AG04449 (cell line): ENCODE results near the gene KLC4.

Experiments
- CTCF ChIA-PET: fragments of 350-600 bp; formaldehyde crosslinking; extraction: SDS; loops from one replicate; lab custom pipeline; 2021; ENCODE audit warnings: antibody characterized with exemption; lab: Yijun Ruan, JAX
- POLR2A ChIA-PET: fragments of 400-600, 350-600 bp; formaldehyde crosslinking; extraction: SDS; loops from one replicate; lab custom pipeline; 2020; ENCODE audit warnings: antibody characterized with exemption, inconsistent platforms; lab: Yijun Ruan, JAX
- DNase-seq: peaks from one replicate; pipeline ENCODE4 v3.0.0-alpha.2; 2010; ENCODE audit warnings: low read depth, low spot score
- H3K4me3 ChIP-seq: 2 replicates; pipeline ENCODE4 v1.5.1; 2011; ENCODE audit warnings: low read depth, mild to moderate bottlenecking, control low read depth, low read length
- CTCF ChIP-seq: IDR thresholded peaks from one replicate; pipeline ENCODE4 v1.5.1; 2011; ENCODE audit warnings: mild to moderate bottlenecking, moderate library complexity, low read length, control low read depth, inconsistent platforms; ENCODE audit not compliant: insufficient read depth; ENCODE audit errors: missing control alignments

Gene KLC4

GRCh38 chr6:43050981-43051380, 8.4 kb upstream of the KLC4 start:
- ChIA-PET CTCF (interaction anchor here (6.9 kb wide), 1 partner anchor 92 kb away, joined by 51 read pairs; no protein-coding TSS in a partner anchor), POLR2A (interaction anchor here (0.7 kb wide), 1 partner anchor 13 kb away, joined by 3 read pairs; no protein-coding TSS in a partner anchor)
- TF ChIP-seq CTCF = no peak
- DNase-seq = no peak
- no peak overlapping the region for H3K4me3 ChIP-seq

- TF ChIP-seq CTCF = no peak
- peak overlapping the region; percentile 88 for H3K4me3 ChIP-seq
- POLR2A ChIA-PET = interaction anchor here (0.5 kb wide), 1 partner anchor 31 kb away, joined by 3 read pairs; the partner anchor contains the start of gene RRP36
- CTCF ChIA-PET = interaction anchor here (6.9 kb wide), 1 partner anchor 91 kb away, joined by 51 read pairs; no protein-coding TSS in a partner anchor
- DNase-seq = no peak
Observed at GRCh38 chr6:43052225-43052841, 7.1 kb upstream of the KLC4 start.

- POLR2A ChIA-PET = interaction anchor here (0.5 to 1.8 kb wide), 9 partner anchors 22 to 124 kb away, joined by 3 to 7 read pairs (median 4); partner anchors contain the start of genes CNPY3, KLHDC3, MEA1 and PPP2R5D
- H3K4me3 ChIP-seq = peak overlapping the region; percentile 88
- DNase-seq = no peak
- no peak for TF ChIP-seq CTCF
- CTCF ChIA-PET = interaction anchor here (0.6 to 6.9 kb wide), 4 partner anchors 34 to 90 kb away, joined by 3 to 51 read pairs (median 4); no protein-coding TSS in a partner anchor
Observed at GRCh38 chr6:43052842-43053544, 6.4 kb upstream of the KLC4 start.

GRCh38 chr6:43053545-43054205, 5.8 kb upstream of the KLC4 start, which contains the start of gene CUL7:
TSS of gene CUL7 (minus strand) at chr6:43053851. CDS start at chr6:43052788, 1,063 bp downstream.
- TF ChIP-seq CTCF = no peak
- peak; percentile 64 for DNase-seq
- ChIA-PET CTCF (interaction anchor here (0.6 to 6.9 kb wide), 9 partner anchors 11 to 118 kb away, joined by 3 to 51 read pairs (median 4); no protein-coding TSS in a partner anchor), POLR2A (interaction anchor here (0.6 to 1.8 kb wide), 16 partner anchors 9 to 165 kb away, joined by 3 to 7 read pairs (median 4); partner anchors contain the start of genes CNPY3, KLHDC3, MEA1 and PPP2R5D)
- H3K4me3 ChIP-seq = peak within 1 kb of the TSS; percentile 88

- H3K4me3 ChIP-seq = no peak overlapping the region; the same call in none of the 2 replicates
- ChIA-PET CTCF (interaction anchor here (0.6 to 6.9 kb wide), 11 partner anchors 10 to 148 kb away, joined by 3 to 51 read pairs (median 4); no protein-coding TSS in a partner anchor), POLR2A (interaction anchor here (0.6 to 1.8 kb wide), 16 partner anchors 9 to 164 kb away, joined by 3 to 7 read pairs (median 4); partner anchors contain the start of genes CNPY3, KLHDC3, MEA1 and PPP2R5D)
- TF ChIP-seq CTCF = no peak
- DNase-seq = no peak
Observed at GRCh38 chr6:43054206-43054943, 5.1 kb upstream of the KLC4 start.
